Measurements from ENCODE around the gene TTC33.
"Not testable (repeated sequence)": the region's sequence is repeated elsewhere in the genome, so short reads cannot be mapped to it uniquely, and the experiment has no call there.

Gene TTC33, protein sequence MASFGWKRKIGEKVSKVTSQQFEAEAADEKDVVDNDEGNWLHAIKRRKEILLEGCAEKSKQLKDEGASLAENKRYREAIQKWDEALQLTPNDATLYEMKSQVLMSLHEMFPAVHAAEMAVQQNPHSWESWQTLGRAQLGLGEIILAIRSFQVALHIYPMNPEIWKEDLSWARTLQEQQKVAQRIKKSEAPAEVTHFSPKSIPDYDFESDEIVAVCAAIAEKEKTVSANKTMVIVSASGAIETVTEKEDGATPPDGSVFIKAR

DNA sequence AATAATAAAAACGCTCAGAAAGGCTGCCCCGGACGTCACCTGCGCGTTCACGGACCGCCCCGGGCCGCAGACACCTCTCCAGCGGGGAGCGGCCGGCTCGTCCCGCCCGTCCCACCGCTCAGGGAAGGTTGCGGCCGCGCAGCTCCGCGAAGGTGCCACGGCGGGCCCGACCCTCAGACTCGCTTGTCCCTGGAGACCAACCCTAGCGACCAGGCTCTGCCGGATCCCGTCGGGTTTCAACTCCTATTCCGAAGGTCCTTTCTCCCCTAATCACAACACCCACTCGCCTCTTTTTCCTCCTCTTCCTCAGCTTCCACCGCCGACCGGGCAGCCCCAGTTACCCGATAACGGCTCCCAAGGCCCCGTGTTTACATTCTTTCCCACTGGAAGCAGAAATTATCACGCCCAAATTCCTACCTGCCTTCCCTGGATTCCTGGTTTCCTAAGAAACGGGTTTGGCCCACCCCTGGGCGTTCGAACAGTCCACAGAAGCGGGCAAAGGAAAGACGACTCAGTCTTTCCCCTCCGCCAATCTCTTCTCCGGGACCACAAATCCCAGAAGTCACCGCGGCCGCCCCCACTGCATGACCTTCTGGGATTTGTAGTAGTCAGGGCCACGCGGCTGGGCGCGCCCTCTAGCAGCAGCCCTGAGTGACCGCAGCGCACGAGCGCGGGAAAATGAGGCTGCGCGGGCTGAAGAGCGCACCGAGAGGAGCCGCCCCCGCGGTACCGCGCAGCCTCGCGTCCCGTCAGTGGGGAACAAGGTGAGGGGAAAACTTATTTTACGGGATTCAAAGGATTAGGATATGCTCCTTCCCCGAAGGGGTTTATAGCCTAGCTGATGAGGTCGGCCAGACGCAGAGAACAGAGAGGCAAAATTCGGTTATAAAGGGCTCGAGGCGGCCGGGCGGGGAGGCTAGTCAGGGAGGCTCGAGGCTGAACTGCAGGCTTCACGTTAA is at the start of gene TTC33:
TTC33 (minus strand) TSS at position 555 of the 959 bp plus-strand sequence. CDS start 8,943 bp downstream, outside the sequence.
- peak; percentile 95 for DNase-seq

DNA sequence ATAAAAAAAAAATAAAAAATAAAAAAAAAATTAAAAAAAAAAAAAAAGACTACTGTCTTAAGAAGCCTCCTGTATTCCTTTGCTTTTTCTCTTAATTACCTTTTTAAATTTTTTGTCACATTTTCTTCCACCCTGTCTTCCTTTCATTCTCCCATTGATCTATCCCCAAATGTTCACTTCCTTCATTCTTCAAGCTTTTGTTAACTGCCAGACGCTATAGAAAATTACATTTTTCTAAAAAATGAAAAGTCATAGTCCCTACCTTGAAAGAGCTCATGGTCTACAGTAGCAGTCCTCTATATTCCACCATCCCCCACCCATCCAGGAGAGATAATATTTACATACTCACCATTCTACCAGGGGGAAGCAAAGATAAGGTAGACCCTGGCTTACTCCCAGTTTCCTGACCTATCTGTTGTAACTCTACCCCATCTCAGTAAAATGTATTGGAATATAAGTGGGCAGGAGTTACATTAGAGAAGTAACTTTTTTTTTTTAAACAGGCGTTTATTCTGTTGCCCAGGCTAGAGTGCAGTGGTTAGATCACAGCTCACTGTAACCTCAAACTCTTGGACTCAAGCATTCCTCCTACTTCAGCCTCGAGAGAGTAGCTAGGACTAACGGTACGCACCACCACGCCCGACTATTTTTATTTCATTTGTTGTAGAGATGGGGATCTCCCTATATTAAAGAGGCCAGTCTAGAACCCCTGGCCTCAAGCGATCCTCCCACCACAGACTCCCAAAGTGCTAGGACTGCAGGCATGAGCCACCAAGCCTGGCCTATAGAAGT is 46.2 kb upstream of the TTC33 start:
- no peak for DNase-seq

DNA sequence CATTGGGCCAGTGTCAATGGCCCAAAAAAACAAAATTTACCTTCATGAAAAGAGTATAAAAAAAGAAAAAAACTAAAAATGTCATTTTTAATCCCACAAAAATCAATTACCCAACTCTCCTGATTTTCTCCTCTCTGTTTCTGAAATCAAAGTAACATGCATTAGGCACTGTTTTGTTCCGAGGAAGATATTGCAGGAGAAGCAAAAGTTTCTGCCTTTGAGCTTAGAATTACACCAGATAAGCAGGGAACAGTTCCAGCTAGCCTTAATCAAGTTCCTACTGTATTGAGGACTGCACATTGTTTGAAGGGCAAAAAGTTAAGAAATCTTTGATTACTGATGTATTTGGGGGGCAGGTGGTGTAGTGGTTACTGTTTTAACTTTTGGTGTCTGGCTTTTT is 43.5 kb upstream of the TTC33 start:
- no peak for DNase-seq

DNA sequence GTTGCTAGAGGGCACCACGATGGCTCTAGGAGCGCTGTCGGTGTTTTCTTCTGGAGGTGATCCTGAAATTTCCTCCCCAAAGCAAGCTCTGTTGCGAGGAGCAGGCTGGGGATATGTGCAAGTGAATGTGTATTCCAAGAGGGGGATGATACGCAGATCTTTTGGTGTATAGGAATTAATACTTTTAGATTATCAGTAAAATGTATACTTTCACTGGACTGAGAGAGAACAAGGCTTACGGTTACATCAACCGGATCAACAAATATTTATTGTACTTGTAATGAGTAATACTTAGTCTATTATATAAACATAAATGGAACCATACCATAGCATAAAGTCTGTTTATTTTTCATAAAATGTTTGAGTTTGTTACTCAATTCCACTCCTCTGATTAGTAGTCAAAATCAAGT is 43.0 kb upstream of the TTC33 start:
- no peak for DNase-seq

DNA sequence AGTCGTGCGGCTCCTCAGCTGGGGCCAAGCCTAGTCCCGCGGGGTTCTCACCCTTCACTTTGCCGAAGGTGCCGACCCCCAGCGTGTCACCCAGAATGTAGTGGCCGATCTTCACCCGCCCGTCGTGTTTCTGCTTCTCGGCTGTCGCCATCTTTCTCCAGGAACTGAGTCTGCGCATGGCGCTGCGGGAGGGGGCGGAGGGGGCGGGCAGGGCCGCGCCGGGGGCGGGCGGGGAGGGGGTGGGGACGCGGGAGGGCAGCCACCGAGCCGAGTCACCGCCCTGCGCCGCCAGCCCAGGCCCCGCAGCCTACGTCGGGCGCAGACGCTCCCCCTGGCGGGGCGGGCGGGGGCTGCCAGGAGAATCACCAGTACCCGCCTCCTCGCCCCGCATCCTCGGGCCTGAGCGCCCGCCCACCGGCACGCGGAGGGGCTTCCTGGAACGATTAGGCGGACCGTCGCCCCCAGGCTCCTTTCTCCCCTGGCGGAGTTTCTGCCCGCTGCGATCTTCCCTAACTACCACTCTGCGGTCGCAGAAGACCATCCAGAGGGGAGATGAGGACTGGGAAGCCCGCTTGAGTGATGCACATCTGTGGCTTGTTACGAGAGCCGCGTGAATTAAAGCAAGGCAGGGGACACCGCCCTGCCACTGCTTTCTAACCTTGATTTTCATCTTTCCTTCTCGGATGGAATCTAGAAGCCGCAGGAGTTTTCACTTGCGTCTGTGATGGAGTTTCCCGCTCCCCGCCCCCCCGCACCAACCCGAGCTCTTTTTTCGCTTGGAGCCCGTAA is 42.4 kb upstream of the TTC33 start, which contains the start of gene PRKAA1:
PRKAA1 (minus strand) TSS at position 363 of the 789 bp plus-strand sequence; CDS start at position 178, 185 bp downstream.
- peak; percentile 91 for DNase-seq

DNA sequence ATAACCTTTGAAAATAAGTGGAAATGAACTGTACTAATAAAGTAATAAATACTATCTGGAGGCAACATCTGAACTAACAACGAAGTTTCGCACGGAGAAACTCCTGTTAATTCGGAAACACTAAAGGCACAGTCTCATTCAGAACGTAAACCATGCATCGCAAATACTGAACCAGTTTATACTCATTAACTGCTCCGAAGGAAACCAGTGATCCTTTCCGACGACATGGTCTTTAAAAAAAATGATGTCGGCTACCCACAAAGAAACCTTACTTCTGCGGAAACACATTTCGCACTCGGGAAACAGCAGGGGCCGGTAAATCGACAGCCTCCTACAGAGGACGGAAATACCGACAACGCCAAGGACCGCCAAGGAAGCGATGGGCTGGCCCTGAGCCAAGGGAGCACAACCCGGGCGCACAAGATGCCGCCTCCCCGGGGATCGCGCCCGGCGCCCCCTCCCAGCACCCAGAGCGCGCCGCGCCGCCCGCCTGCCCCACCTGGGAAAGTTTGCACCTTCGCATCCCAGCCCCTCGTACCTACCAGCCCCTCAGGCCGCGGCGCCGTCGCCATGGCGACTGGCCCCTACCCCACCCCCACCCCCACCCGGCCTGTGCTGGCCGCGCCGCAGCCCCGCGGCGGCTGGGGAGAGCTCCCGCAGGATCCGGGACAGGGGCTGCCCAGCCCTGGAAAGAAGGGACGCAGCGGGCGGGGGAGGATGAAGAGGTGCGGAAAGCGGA is 41.7 kb upstream of the TTC33 start:
- peak; percentile 74 for DNase-seq

DNA sequence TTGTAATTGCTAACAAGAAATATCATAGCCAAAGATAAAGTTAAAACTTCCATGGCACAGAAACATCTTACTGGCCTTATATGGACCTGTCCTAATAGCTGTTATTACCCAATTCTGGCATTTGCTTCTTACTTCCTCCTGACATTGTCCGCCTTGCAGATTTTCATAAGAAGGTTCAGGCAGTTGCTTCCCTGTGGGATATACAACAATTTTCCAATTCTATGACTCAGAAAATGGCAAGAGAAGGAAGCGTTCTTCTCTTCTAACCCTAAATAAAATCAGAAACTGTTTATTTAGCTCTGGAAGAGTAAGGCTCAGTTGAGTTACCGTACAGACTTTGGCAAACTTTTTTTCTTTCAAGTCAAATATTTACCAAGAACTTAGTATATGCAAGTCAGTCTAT is 40.7 kb upstream of the TTC33 start:
- no peak for DNase-seq

DNA sequence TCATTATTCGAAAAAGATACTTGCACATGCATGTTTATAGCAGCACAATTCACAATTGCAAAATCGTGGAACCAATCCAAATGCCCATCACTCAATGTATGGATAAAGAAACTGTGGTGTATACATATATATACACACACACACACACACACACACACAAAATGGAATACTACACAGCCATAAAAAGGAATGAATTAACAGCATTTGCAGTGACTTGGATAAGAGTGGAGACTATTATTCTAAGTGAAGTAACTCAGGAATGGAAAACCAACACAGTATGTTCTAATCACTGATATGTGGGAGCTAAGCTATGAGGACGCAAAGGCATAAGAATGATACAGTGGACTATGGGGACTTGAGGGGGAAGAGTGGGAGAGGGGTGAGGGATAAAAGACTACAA is 39.1 kb upstream of the TTC33 start:
- not testable (repeated sequence) for DNase-seq

DNA sequence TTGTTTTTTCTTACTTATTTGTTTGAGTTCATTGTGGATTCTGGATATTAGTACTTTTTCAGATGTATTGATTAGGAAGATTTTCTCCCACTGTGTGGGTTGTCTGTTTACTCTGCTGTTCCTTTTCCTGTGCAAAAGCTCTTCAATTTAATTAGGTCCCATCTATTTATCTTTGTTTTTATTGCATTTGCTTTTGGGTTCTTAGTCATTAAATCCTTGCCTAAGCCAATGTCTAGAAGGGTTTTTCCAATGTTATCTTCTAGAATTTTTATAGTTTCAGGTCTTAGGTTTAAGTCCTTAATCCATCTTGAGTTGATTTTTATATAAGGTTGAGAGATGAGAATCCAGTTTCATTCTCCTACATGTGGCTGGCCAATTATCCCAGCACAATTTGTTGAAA is 38.6 kb upstream of the TTC33 start:
- not testable (repeated sequence) for DNase-seq

DNA sequence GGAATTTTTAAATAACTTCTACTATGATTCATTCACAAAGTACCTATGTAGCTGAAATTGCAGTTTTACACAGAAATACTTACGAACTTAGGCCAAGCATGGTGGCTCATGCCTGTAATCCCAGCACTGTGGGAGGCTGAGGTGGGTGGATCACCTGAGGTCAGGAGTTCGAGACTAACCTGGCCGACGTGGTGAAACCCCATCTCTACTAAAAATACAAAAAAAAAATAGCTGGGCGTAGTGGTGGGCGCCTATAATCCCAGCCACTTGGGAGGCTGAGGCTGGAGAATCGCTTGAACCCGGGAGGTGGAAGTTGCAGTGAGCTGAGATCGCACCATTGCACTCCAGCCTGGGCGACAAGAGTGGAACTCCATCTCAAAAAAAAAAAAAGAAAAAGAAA is 36.9 kb upstream of the TTC33 start:
- DNase-seq = not testable (repeated sequence)

DNA sequence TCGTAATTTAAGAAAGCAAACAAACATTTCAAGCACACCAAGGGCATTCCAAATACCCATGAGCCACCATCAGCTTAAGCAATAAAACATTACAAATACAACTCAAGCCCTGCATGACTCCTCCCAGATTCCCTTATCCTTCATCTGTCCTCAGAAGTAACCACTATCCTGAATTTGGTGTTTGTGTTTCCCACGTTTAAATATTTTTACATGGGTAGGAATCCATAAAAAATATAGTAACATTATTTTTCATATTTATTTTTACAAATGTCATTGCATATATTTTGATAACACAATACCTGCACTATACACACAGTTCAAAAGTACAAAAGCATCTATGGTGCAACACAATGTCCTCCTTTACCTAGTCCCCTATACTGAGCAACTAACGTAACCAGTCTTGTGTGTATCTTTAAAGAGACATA is 36.0 kb upstream of the TTC33 start:
- no peak for DNase-seq

DNA sequence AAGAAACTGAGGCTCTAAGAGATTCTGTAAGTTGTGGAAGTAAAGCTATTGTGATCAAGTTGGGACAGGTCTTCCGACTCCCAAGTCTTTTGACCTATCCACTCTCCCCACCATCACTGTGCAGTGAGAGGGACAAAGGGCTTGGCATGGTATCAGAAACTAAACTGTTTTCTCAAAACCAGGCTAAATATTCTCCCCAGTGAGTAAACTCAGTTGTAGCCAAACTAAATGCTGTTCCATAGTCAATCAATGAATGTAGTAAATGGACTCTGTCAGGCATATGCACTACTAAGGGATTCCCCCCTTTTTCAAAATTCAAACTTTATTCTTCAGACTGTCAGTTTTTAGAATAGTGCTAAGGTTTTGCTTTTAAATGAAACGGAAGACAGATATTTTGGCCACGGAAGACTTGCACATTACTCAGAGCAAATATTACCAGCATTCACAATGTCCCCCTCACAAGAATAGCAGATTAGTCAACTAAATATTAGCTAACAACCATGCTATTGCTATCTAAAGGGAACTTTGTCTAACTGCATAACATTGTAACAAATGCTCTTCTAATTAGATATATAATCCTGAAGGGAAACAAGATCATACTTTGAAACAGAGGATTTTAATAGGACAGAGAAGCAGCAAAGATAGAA is 35.3 kb upstream of the TTC33 start:
- DNase-seq = no peak

DNA sequence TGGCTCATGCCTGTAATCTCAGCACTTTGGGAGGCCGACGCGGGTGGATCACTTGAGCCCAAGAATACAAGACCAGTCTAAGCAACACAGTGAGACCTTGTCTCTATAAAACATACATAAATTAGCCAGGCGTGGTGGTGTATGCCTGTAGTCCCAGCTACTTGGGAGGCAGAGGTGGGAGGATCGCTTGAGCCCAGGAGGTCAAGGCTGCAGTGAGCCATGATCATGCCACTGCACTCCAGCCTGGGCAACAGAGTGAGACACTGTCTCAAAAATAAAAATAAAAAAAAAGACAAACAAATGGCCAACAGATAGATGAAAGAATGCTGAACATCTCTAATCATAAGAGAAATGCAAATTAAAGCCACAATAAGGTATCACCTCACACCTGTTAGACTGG is 33.2 kb upstream of the TTC33 start:
- DNase-seq = not testable (repeated sequence)

DNA sequence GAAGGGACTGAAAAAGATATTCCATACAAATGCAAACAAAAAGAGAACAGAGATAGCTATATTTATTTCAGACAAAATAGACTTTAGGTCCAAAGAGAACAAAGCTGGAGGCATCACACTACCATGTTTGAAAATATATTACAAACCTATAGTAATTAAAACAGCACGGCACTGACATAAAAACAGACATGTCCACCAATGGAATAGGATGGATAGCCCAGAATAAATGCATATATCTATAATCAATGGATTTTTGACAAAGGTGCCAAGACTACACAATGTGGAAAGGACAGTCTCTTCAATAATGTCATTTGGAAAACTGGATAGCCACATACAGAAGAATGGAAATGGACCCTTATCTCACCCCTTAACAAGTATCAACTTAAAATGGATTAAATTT is 32.2 kb upstream of the TTC33 start:
- no peak for DNase-seq

DNA sequence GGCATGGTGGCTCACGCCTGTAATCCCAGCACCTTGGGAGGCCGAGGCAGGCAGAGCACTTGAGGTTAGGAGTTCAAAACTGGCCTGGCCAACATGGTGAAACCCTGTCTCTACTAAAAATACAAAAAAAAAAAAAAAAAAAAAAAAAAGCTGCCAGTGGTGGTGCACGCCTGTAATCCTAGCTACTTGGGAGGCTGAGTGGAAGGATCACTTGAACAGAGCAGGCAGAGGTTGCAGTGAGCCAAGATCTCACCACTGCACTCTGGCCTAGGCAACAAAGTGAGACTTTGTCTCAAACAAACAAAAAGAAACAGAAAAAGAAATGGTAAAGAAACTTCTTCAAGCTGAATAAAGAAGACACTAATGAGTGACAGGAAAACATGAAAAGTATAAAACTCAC is 30.9 kb upstream of the TTC33 start:
- not testable (repeated sequence) for DNase-seq

DNA sequence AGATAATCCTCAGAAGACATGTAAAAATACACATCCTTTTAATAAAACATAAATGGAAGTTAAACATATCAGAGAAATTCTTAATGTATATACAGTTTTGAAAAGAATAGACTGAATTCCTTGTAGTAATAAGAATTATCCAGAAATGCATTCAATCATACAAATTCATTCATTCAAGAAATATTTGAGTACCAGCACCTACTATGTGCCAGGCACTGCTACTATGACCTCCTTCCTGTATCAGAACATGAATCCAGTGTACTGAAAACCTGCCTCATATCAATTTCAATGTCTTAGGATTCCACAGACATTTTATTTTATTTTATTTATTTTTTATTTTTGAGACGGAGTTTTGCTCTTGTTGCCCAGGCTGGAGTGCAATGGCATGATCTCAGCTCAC is 29.2 kb upstream of the TTC33 start:
- DNase-seq = no peak

DNA sequence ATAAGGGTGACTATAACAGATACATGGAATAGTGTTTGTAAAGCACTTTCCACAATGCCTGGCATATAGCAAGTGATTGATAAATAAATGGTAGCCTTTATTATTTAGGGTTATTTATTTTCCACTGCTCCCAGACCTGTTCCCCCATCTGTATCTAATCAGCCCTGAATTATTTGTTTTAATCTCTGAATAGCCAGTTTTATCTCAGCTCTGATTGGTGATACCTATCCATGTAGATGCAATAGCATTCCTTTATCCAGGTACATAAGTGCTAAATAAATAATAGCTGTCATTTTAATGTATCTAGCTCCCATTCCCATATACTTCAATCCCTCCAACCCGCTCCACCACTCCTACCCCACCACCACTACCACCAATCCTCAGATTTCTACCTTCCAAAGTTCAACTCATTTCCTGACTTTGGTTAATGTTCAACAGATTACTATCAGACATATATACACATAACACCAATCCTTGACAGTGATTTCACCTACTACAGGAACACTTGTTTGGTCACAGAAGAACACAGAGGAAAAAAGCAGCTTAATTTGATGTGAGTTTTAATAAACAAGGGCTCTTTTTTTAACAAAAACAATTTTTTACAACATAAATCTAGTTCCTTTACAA is 28.4 kb upstream of the TTC33 start:
- no peak for DNase-seq

DNA sequence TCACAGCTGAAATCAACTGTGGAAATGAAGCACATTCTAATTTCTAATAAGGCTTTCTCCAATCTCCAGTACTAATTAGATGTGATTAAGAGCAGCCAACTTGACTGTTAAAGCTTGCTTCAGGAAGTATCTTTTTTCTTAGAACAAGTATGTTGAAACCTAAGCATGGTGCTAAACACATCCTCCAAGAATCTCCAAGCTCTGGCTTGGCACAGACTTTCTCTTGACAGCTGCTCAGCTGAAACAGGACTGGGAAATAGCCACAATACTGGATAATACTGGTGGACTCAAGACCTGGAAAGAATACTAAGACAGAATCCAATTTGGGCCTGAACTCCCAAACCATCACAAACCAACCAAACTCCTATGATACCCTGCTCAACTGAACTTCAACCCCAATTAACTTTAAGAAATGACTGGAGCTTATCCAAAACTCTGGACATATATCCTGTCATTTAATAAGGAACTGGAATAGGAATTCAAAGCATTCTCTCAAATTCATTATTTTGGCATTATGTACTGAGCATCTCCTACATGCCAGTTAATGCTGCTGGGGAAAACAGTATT is 26.2 kb upstream of the TTC33 start:
- no peak for DNase-seq

DNA sequence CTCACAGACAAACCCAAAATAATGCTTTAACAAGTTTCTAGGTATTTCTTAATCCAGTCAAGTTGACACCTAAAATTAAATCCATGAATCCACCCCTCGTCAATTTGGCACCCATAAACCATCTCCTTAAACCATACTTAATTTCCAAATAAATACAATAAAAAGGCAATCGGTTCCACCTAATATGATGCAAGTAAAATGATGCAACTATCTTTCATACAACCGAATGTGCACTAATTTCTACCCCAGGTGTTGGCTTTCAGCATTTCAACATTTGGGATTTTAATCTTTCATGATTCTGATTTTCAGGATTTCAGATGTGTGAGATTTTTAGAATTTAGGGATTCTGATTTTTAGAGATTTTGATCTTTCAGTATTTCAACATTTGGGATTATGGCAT is 25.1 kb upstream of the TTC33 start:
- no peak for DNase-seq

DNA sequence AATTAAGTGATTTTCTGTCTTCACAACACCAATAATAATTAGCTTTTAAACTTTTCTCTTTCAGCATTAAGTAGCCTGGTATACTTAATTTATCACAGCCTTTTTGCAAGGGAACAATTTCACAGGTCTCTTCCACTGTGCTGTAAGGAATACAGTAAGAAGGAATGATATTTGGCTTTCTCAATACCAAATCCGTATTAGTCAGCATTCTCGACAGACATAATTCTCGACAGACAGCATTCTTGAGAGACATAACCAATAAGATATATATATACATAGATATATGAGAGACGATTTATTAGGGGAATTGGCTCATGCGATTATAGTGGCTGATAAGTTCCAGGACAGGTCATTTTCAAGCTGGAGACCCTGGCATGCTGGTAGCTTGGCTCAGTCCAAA is 24.4 kb upstream of the TTC33 start:
- DNase-seq = no peak
